Fibroblast of the aortic adventitia (primary cell): ENCODE measurements around the gene SPOCD1. TPM values are rescaled to one million over a fixed set of nuclear protein-coding genes. Genes with fewer than 3 reads are reported as not detected.

Experiments used
- DNase-seq: peaks from one replicate; pipeline ENCODE4 v3.0.0-alpha.2; 2010; ENCODE audit warnings: low read depth
- H3K4me3 ChIP-seq: 2 replicates; pipeline ENCODE4 v1.5.1; 2011; ENCODE audit warnings: low read depth, mild to moderate bottlenecking, control low read depth, low read length, moderate library complexity
- CTCF ChIP-seq: IDR thresholded peaks from 2 replicates; pipeline ENCODE4 v1.5.1; 2011; ENCODE audit warnings: mild to moderate bottlenecking, low read length, control low read depth, inconsistent platforms; ENCODE audit not compliant: insufficient read depth
- total RNA-seq: library from RNA; depleted of rRNA; stranded (reverse); fragments of >200 nt; gene quantifications from 2 replicates; pipeline ENCODE4 v1.2.3, GENCODE V29; 2012; ENCODE audit warnings: low replicate concordance

Gene SPOCD1
- total RNA-seq, result 3.4 and 37.2 TPM in 2 replicates

- peak within 1 kb of the TSS; percentile 38 for H3K4me3 ChIP-seq
- peak; percentile 76 for DNase-seq
- TF ChIP-seq CTCF, result peak; percentile 87
These were observed at the start of gene SPOCD1 for GRCh38 chr1:31815752-31816500. TSS of gene SPOCD1 (minus strand) at chr1:31816022. CDS start at chr1:31815333, 689 bp downstream.

- no peak for TF ChIP-seq CTCF
- no peak overlapping the region for H3K4me3 ChIP-seq
These were observed 46.2 kb upstream of the SPOCD1 start for GRCh38 chr1:31862071-31862470.

GRCh38 chr1:31861346-31861745, 45.5 kb upstream of the SPOCD1 start:
- no peak overlapping the region for H3K4me3 ChIP-seq
- no peak for DNase-seq
- no peak for TF ChIP-seq CTCF

More at GRCh38 chr1:31862071-31862470, 46.2 kb upstream of the SPOCD1 start:
- no peak for DNase-seq

- no peak for DNase-seq
- H3K4me3 ChIP-seq, result no peak overlapping the region
- no peak for TF ChIP-seq CTCF
These were observed 44.8 kb upstream of the SPOCD1 start for GRCh38 chr1:31860581-31860980.

GRCh38 chr1:31859719-31860118, 43.9 kb upstream of the SPOCD1 start:
- no peak for TF ChIP-seq CTCF
- no peak overlapping the region for H3K4me3 ChIP-seq
- DNase-seq, result no peak

- no peak for DNase-seq
- no peak for TF ChIP-seq CTCF
- no peak overlapping the region for H3K4me3 ChIP-seq
These were observed 43.2 kb upstream of the SPOCD1 start for GRCh38 chr1:31859044-31859443.
